ENCODE results near the gene AGAP5. TPM values are rescaled to one million over a fixed set of nuclear protein-coding genes. Genes with fewer than 3 reads are reported as not detected.

AGAP5 gene
- polyA plus RNA-seq, 2 donors, result 2.6 to 7.5 TPM

DNA sequence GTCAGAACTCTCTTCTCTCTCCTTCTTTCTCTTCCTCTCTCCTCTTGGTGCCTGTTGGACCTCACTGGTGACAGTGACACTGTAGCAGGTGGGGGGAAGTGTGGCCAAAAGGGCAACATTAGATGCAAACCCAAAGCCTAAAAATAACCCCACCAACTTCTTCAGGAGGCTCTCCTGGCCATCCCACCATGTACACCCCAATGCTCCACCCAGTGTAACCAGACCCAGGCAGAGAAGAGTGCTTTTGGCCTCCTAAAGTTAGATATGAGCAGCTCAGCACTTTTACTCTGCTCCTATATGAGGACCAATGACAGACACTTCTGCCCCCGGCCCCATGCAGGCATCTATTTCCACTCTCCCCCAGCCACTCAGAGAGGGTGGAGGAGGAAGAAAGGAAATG, 62.1 kb downstream of the AGAP5 start:
- 23 to 50% methylated on average over 1 of the region's 1 CpG for WGBS, 2 donors
- H3K4me3 ChIP-seq (ENCODE audit: low read depth in 1 of 2, low read length in 2 of 2), result no peak overlapping the region
- no peaks in the 10 kb centered on the region for H3K4me1 ChIP-seq (ENCODE audit: control insufficient read depth in 2 of 2, insufficient read depth in 2 of 2, low read length in 1 of 2)
- no peak overlapping the region for H3K27ac ChIP-seq (ENCODE audit: low read depth in 2 of 2, low read length in 1 of 2)
- H3K27me3 ChIP-seq (ENCODE audit: control insufficient read depth in 1 of 2, insufficient read depth in 2 of 2, low read length in 2 of 2), result no peaks in the 10 kb centered on the region
- no peaks in the 10 kb centered on the region for H3K9me3 ChIP-seq (ENCODE audit: control insufficient read depth in 2 of 2, insufficient read depth in 1 of 2, low read depth in 1 of 2, low read length in 1 of 2)
- no peaks in the 10 kb centered on the region for H3K36me3 ChIP-seq (ENCODE audit: control insufficient read depth in 2 of 2, insufficient read depth in 2 of 2, low read length in 1 of 2)

DNA sequence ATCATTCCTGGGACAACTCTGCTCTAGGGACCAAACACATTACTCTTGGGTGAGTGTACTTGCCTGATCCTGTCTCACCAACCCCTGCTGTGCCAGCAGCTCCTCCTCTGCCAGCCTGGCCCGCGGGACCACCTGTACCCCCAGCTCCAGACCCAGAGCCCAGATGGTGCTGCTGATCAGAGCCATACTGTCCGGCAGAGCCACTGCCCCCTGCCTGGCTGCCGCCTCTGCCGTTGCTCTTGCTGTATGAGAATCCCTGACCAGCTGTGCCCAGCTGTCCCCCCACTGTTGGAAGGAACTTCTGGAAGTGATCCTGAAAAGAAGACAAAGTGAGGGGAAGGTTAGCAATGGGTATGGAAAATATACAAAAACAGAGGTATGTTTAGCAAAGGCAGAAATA, 63.5 kb downstream of the AGAP5 start:
- no peaks in the 10 kb centered on the region for H3K27me3 ChIP-seq (ENCODE audit: control insufficient read depth in 1 of 2, insufficient read depth in 2 of 2, low read length in 2 of 2)
- no peaks in the 10 kb centered on the region for H3K9me3 ChIP-seq (ENCODE audit: control insufficient read depth in 2 of 2, insufficient read depth in 1 of 2, low read depth in 1 of 2, low read length in 1 of 2)
- no peaks in the 10 kb centered on the region for H3K4me1 ChIP-seq (ENCODE audit: control insufficient read depth in 2 of 2, insufficient read depth in 2 of 2, low read length in 1 of 2)
- no peak overlapping the region for H3K27ac ChIP-seq (ENCODE audit: low read depth in 2 of 2, low read length in 1 of 2)
- no peaks in the 10 kb centered on the region for H3K36me3 ChIP-seq (ENCODE audit: control insufficient read depth in 2 of 2, insufficient read depth in 2 of 2, low read length in 1 of 2)
- WGBS, 2 donors, result 58 to 59% methylated on average over 5 of the region's 5 CpGs
- H3K4me3 ChIP-seq (ENCODE audit: low read depth in 1 of 2, low read length in 2 of 2), result no peak overlapping the region

DNA sequence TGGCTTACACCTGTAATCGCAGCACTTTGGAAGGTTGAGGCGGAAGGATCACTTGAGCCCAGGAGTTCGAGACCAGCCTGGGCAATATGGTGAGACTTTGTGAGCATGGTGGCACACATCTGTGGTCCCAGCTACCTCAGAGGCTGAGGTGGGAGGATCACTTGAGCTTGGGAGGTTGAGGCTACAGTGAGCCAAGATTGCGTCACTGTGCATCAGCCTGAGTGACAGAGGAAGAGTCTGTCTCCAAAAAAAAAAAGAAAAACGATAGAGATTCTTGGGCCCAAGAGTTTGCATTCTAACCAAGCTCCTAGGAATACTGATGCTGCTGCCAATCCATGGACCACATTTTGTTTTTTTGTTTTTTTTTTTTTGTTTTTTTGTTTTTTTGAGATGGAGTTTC, 68.7 kb downstream of the AGAP5 start:
- Histone ChIP-seq H3K27me3 (ENCODE audit: control insufficient read depth in 1 of 2, insufficient read depth in 2 of 2, low read length in 2 of 2) (no peaks in the 10 kb centered on the region), H3K36me3 (ENCODE audit: control insufficient read depth in 2 of 2, insufficient read depth in 2 of 2, low read length in 1 of 2) (no peaks in the 10 kb centered on the region), H3K27ac (ENCODE audit: low read depth in 2 of 2, low read length in 1 of 2) (no peak overlapping the region), H3K9me3 (ENCODE audit: control insufficient read depth in 2 of 2, insufficient read depth in 1 of 2, low read depth in 1 of 2, low read length in 1 of 2) (no peaks in the 10 kb centered on the region), H3K4me1 (ENCODE audit: control insufficient read depth in 2 of 2, insufficient read depth in 2 of 2, low read length in 1 of 2) (no peaks in the 10 kb centered on the region), H3K4me3 (ENCODE audit: low read depth in 1 of 2, low read length in 2 of 2) (no peak overlapping the region)
- WGBS, 2 donors, result 84 to 92% methylated on average over 5 of the region's 5 CpGs

DNA sequence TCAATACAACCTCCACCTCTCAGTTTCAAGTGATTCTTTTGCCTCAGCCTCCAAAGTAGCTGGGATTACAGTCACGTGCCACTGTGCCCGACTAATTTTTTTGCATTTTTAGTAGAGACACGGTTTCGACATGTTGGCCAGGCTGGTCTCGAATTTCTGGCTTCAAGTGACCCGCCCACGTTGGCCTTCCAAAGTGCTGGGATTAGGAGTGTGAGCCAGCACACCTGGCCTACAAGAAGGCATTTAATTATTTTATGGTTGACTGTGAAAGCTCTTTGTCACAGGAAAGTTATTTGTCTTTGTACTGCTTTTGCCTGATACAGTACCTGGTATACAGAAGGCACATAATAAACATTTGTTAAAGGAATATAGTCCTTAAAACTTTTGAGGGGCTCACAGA, 69.5 kb downstream of the AGAP5 start:
- Histone ChIP-seq H3K4me1 (ENCODE audit: control insufficient read depth in 2 of 2, insufficient read depth in 2 of 2, low read length in 1 of 2) (no peaks in the 10 kb centered on the region), H3K9me3 (ENCODE audit: control insufficient read depth in 2 of 2, insufficient read depth in 1 of 2, low read depth in 1 of 2, low read length in 1 of 2) (no peaks in the 10 kb centered on the region), H3K27ac (ENCODE audit: low read depth in 2 of 2, low read length in 1 of 2) (no peak overlapping the region), H3K27me3 (ENCODE audit: control insufficient read depth in 1 of 2, insufficient read depth in 2 of 2, low read length in 2 of 2) (no peaks in the 10 kb centered on the region), H3K4me3 (ENCODE audit: low read depth in 1 of 2, low read length in 2 of 2) (no peak overlapping the region), H3K36me3 (ENCODE audit: control insufficient read depth in 2 of 2, insufficient read depth in 2 of 2, low read length in 1 of 2) (no peaks in the 10 kb centered on the region)
- WGBS, 2 donors, result 43 to 49% methylated on average over 7 of the region's 7 CpGs

DNA sequence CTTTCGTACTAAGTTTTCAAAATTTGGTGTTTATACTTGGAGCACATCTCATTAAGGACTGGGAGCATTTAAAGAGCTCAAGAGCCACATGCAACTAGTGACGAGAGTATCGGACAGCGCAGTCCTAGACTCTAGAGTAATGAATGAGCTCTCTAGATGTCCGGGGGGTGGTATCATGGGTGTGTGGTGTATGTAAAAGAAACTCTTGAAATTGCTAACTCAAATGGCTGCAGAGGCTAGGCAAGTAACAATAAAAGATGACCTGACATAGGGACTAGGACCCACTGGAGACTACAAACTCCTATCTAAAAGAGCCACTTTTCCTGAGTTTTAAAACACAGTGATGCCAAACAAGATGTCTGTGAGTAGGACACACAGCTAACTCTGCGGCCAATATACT, 70.6 kb downstream of the AGAP5 start:
- no peaks in the 10 kb centered on the region for H3K4me1 ChIP-seq (ENCODE audit: control insufficient read depth in 2 of 2, insufficient read depth in 2 of 2, low read length in 1 of 2)
- H3K9me3 ChIP-seq (ENCODE audit: control insufficient read depth in 2 of 2, insufficient read depth in 1 of 2, low read depth in 1 of 2, low read length in 1 of 2), result no peaks in the 10 kb centered on the region
- H3K27ac ChIP-seq (ENCODE audit: low read depth in 2 of 2, low read length in 1 of 2), result no peak overlapping the region
- 95% methylated on average over 6 of the region's 6 CpGs for WGBS, 2 donors
- no peaks in the 10 kb centered on the region for H3K27me3 ChIP-seq (ENCODE audit: control insufficient read depth in 1 of 2, insufficient read depth in 2 of 2, low read length in 2 of 2)
- no peaks in the 10 kb centered on the region for H3K36me3 ChIP-seq (ENCODE audit: control insufficient read depth in 2 of 2, insufficient read depth in 2 of 2, low read length in 1 of 2)
- H3K4me3 ChIP-seq (ENCODE audit: low read depth in 1 of 2, low read length in 2 of 2), result no peak overlapping the region

DNA sequence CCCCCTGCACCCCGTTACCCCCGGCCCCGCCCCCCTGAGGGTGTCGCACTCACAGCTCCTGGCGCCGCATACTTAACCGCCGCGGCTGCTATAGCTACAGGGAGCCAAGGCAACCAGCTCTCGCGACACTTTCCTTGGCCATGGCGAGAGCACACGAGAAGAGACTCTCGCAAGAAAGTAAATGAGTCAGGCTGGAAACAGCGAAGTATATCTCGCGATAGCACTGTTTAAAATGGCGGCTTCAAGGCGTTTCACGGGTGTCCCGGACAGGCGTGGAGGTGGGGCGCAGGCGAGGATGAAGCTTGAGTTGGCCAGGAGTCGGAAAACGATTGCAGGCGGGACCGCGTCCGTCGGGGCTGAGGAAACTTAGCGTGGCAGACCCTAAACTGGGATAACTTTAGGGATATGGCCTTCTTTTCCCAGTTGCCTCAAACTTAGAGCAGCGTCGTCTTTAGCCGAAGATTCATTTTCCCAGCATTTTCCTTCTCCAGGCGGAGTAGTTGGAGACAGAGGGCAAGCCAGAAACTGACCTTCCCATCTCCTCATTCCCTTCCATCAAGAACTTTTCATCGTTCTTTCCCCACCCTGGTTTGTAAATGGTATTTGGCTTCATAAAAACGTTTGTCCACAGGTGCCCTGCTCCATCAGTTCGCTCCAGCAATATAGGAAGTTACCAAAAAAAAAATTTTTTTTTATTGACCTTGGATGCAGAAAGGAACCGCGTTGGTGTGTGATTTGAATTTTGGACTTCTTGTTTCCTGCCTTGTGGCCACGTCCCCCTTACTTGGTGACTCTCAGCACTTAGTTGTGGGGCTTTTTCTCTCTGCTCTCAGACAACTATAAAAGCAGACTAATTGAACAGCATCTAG, 71.8 kb downstream of the AGAP5 start:
- no peaks in the 10 kb centered on the region for H3K4me1 ChIP-seq (ENCODE audit: control insufficient read depth in 2 of 2, insufficient read depth in 2 of 2, low read length in 1 of 2)
- no peaks in the 10 kb centered on the region for H3K36me3 ChIP-seq (ENCODE audit: control insufficient read depth in 2 of 2, insufficient read depth in 2 of 2, low read length in 1 of 2)
- peak overlapping the region; percentile 71 to 86 for H3K4me3 ChIP-seq (ENCODE audit: low read depth in 1 of 2, low read length in 2 of 2)
- 2% methylated on average over 42 of the region's 42 CpGs for WGBS, 2 donors
- no peaks in the 10 kb centered on the region for H3K27me3 ChIP-seq (ENCODE audit: control insufficient read depth in 1 of 2, insufficient read depth in 2 of 2, low read length in 2 of 2)
- no peaks in the 10 kb centered on the region for H3K9me3 ChIP-seq (ENCODE audit: control insufficient read depth in 2 of 2, insufficient read depth in 1 of 2, low read depth in 1 of 2, low read length in 1 of 2)
- H3K27ac ChIP-seq (ENCODE audit: low read depth in 2 of 2, low read length in 1 of 2), result peak overlapping the region; percentile 82 to 93

DNA sequence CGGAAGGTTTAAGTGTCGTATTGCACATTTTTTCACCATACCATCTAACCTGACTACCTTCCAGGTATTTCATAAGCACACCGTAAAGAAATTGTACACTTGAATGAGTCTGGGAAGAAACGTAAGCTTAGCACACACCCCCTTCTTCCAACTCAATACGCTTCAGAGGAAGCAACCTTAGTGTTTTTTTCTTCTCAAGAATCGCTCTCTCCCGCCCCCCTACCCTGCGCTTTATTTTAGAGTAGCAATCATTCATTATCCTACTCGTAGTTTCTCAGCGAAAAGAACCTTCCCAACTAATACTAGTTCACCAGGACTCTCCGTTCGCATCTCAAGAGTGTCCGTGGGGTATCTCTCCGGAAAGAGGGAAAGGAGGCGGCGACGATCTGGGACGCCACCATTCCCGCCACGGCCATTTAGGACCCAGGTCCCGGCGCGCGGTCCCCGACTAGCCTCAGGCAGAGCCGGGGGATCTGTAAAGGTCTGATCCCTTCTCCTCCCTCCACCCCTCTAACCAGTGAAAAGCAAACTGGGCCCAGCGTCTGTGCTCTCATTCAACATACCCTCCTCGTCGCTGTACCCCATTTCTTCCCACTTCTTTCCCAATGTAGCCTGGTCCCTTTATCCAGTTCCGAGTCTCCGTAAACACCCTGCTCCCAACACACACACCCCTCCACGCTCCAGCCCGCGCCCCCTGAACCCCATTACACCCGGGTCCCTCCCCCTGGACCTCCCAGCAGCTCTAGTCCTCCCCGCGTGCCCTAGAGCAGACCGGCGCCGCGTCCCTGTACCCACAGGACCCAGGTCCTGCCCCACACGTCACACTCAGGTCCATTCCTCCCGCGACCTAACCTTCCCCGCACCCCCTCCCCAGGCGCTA, 72.7 kb downstream of the AGAP5 start:
- Histone ChIP-seq H3K9me3 (ENCODE audit: control insufficient read depth in 2 of 2, insufficient read depth in 1 of 2, low read depth in 1 of 2, low read length in 1 of 2) (no peaks in the 10 kb centered on the region), H3K27me3 (ENCODE audit: control insufficient read depth in 1 of 2, insufficient read depth in 2 of 2, low read length in 2 of 2) (no peaks in the 10 kb centered on the region), H3K4me3 (ENCODE audit: low read depth in 1 of 2, low read length in 2 of 2) (peak overlapping the region; percentile 71 to 86), H3K27ac (ENCODE audit: low read depth in 2 of 2, low read length in 1 of 2) (peak overlapping the region; percentile 81 to 85), H3K4me1 (ENCODE audit: control insufficient read depth in 2 of 2, insufficient read depth in 2 of 2, low read length in 1 of 2) (no peaks in the 10 kb centered on the region), H3K36me3 (ENCODE audit: control insufficient read depth in 2 of 2, insufficient read depth in 2 of 2, low read length in 1 of 2) (no peaks in the 10 kb centered on the region)
- 1% methylated on average over 45 to 46 of the region's 46 CpGs for WGBS, 2 donors

Other genes starting within 250 kb of the AGAP5 start
- 10 to 100 TPM; 15.7 to 16.7 TPM for gene PPP3CB, start 202.1 kb downstream of the AGAP5 start, polyA plus RNA-seq
- 10 to 100 TPM; 16.8 to 23.7 TPM for gene USP54, start 106.8 kb downstream of the AGAP5 start, polyA plus RNA-seq
- gene MYOZ1, start 56.6 kb downstream of the AGAP5 start, polyA plus RNA-seq, result 1 to 10 TPM in 1 of 2 donors, under 1 TPM in 1; 0.89 to 3.1 TPM
- 10 to 100 TPM in 1 of 2 donors, 1 to 10 TPM in 1; 1.9 to 10.9 TPM for gene SYNPO2L, start 42.1 kb downstream of the AGAP5 start, polyA plus RNA-seq
- gene SEC24C, start 46.3 kb upstream of the AGAP5 start, polyA plus RNA-seq, result 10 to 100 TPM; 38.8 to 46.8 TPM
- 10 to 100 TPM; 53.5 to 63.5 TPM for gene CHCHD1, start 83.9 kb upstream of the AGAP5 start, polyA plus RNA-seq
- 100 to 1,000 TPM; 109 to 156 TPM for gene ZSWIM8, start 87.5 kb upstream of the AGAP5 start, polyA plus RNA-seq
- 10 to 100 TPM; 13.5 to 14.9 TPM for gene NDST2, start 113.5 kb upstream of the AGAP5 start, polyA plus RNA-seq
- gene CAMK2G, start 176.4 kb upstream of the AGAP5 start, polyA plus RNA-seq, result 10 to 100 TPM; 16.1 to 25.3 TPM
- 10 to 100 TPM in 1 of 2 donors, 1 to 10 TPM in 1; 7.0 to 13.7 TPM for gene PLAU, start 213.0 kb upstream of the AGAP5 start, polyA plus RNA-seq